ENCODE data around the gene ESYT3.
"Not testable (repeated sequence)": the region's sequence is repeated elsewhere in the genome, so short reads cannot be mapped to it uniquely, and the experiment has no call there.

Gene ESYT3

DNA sequence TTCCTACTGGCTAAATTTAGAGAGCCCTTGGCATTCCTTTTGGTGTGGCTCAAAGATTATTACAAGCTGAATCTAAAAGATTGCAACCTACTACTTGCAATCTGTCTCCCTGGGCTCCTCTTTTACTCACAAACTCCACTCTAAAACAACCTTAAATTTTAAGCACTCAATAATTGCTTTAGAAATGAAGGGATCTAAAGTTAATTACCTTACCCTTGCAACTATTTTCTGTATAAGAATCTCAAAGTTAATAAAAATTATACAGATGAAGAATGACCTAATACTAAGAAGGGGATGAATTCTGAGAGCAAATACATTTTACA is 60.2 kb downstream of the ESYT3 start:
- no peak for DNase-seq

DNA sequence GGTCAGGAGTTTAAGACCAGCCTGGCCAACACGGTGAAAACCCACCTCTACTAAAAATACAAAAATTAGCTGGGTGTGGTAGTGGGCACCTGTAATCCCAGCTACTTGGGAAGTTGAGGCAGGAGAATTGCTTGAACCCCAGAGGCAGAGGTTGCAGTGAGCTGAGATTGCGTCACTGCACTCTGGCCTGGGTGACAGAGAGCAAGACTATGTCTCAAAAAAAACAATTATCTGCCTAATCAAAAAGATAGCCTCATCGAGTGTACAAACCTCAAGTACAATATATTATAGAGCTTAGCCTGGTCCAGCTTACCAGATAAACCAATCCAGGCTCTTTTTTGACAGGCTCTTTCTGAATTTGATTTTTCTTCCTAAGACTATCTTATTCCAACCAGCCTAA is 61.2 kb downstream of the ESYT3 start:
- not testable (repeated sequence) for DNase-seq

DNA sequence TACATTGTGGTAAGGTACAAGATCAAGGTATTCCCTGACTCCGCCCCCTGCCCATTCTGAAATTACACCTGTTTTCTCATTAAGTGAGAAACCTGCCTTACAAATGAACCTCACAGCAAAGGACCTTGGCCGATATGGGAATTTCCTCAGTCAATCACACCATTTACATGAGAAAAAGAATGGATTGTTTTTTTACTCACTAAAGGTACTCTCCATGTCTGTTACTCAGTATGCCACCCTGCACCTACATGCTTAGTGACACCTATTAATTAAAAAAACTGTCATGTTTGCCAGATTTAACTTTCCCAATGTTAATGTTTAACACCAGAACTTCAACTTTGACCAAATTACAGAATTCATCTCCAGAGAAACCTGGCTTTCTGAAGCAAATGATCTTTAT is 62.0 kb downstream of the ESYT3 start:
- DNase-seq: no peak

DNA sequence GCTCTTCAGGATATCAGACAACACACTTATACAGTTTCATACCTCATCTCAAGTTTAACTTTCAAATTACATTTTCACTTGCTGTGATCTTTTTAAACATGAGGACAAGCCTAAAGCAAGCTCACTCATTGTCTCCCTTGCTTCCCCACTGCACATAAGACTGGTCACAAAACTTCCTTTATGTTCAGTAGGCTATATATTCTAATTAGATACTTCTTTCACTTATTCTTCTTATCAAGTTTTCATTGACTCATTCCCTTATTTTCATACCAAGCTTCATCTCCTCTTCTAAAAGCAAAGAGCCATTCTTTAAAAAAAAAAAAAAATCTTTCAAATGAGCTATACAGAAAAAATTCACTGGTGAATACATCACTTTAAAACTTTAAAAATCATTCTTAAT is 62.6 kb downstream of the ESYT3 start:
- DNase-seq: no peak

DNA sequence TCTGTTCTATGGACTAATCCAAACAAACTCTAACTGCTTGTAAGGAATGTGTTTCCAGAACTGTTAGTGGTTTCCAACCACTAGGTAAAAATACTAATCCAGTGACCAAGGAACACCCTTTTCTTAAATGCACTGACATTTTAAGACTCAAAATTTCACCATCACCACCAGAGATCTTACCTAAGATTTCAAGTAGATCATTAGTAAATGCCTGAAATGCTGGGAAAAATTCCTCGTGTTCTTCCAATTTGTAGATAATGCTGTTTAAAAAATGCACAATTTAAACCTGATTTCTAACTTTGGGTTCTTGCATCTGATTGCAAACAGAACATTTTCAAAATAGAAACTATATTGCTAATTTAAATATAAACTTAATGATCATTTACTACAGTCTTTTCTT is 63.4 kb downstream of the ESYT3 start:
- no peak for DNase-seq

DNA sequence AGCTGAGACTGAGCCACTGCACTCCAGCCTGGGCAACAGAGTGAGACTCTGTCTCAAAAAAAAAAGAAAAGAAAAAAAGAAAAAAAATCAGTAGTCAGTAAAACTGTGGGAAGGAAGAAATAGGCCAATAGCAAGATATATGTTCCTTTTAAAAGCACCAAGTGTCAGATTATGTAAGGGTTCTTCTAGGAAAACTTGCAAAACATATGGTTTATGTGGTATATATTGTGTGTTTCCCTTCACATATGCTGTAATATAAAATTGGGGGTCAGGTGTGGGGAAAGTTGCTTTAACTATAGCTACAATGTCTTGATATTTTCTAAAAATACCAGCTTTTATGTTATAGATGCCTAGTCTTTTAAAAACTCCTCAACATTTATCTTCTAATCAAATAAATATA is 64.6 kb downstream of the ESYT3 start:
- no peak for DNase-seq

DNA sequence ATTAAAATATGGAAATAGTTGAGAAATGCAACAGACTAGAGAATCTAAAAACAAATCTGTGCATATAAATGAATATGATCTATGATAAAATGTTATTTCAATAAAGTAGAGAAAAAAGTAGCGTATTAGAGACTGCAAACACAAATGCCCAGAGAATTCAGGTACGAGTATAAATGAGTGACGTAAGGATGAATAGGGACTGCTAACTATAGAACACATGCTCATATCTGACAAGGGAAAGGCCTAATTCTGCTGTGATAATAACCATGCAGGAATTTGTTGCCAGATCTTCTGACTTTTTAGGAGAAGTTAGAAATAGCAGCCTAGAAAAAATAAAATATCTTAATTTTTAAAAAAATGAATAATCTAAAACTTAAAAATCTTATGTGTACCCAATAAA is 73.1 kb downstream of the ESYT3 start:
- no peak for DNase-seq

DNA sequence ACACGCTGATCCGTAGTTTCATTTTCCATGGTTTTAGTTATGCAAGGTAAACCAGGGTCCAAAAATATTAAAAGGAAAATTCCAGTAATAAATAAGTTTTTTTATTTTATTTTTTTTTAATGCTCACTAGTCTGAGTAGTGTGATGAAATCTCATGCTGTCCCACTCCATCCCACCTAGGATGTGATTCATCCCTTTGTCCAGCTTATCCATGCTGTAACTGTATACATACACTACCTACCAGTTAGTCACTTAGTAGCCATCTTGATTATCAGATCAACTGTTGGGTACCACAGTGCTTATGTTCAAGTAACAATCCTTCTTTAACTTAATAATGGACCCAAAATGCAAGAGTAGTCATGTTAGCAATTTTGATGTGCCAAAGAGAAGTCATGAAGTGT is 75.2 kb downstream of the ESYT3 start:
- no peak for DNase-seq

DNA sequence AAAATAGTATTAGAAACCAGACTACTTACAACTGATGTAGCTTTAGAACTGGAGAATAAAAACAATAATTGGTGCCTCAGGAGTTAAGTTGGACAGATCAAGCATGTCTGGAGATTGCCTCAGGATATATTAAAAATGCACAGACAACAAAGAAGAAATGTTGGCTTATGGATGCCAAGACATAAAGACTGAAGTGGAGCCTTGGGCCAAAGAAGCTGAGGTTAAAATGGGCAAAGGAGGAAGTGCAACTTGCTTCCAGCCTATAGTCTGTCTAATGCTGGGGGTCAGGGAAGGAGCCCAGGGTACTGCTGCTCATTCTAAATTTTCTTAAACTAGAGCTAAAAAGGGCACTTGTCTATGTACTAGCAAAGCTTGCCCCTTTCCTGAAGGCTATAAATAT is 77.5 kb downstream of the ESYT3 start:
- no peak for DNase-seq

DNA sequence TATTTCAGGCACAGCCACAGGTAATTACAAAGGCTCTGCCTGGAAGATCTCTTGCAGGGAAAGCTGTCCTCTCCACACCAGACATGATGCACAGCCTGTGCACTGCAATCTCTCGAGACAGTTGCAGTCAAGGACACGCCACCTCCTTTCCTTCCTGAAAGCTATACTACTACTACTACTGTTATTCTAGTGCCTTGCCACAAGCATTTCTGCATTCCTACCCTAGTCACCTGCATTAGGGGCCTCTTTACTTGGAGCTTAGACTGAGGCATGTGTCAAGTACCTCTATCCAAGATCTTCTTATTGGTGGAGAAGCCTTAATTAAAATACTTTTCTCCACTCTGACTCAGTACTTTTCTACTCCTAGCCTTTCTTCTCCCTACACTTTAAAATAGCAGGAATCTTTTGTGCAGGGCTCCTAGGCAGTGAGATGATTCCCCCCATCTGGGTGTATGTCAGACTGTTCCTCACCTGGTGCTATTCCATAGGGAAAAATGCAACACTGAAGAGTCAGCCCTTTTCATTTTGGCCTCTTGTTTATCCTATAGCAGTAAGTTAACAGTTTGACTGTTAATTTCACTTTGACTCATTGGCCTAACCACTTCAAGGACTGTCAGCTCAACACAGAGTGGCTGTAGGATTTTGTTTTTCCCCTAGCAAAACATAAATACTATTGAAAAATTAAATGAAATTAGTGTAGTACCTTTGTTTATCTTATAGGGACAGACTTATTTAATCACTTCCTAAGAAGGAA is 78.9 kb downstream of the ESYT3 start:
- DNase-seq: no peak

DNA sequence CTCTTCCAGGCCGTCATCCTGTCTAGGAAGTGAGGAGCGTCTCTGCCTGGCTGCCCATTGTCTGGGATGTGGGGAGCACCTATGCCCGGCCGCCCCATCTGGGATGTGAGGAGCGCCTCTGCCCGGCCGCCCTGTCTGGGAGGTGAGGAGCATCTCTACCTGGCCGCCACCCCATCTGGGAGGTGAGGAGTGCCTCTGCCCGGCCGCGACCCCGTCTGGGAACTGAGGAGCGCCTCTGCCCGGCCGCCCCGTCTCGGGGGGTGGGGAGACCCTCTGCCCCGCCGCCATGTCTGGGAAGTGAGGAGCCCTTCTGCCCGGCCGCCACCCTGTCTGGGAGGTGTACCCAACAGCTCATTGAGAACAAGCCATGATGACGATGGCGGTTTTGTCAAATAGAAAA is 87.0 kb downstream of the ESYT3 start:
- DNase-seq: not testable (repeated sequence)

Measured in CD4-positive, alpha-beta T cell treated with Interleukin-10 for 1 hour (primary cell).